HAP-1 (cell line): Measurements from ENCODE around the gene CYLD.

Experiments
- DNase-seq, 2 experiments: peaks; one replicate each; pipeline ENCODE4 v3.0.0-alpha.2; 2016 to 2020; ENCODE audit warnings: low spot score in 2 of 2
- H3K27me3 ChIP-seq: fragments of 250-450 bp; sonication (Bioruptor Pico); 2 replicates; pipeline ENCODE4 v1.5.1; 2020; ENCODE audit warnings: low read depth, mild to moderate bottlenecking, moderate library complexity
- H3K36me3 ChIP-seq: fragments of 250-450 bp; sonication (Bioruptor Pico); replicated peaks from 2 replicates; pipeline ENCODE4 v1.5.1; 2020; ENCODE audit warnings: mild to moderate bottlenecking
- H3K4me1 ChIP-seq: fragments of 250-450 bp; sonication (Bioruptor Pico); 2 replicates; pipeline ENCODE4 v1.5.1; 2020; ENCODE audit warnings: mild to moderate bottlenecking
- H3K4me3 ChIP-seq: fragments of 250-450 bp; sonication (Bioruptor Pico); 2 replicates; pipeline ENCODE4 v1.5.1; 2020; ENCODE audit warnings: mild to moderate bottlenecking, moderate library complexity
- H3K9me3 ChIP-seq: fragments of 250-450 bp; sonication (Bioruptor Pico); 2 replicates; pipeline ENCODE4 v1.5.1; 2020; ENCODE audit warnings: mild to moderate bottlenecking, moderate library complexity
- in situ Hi-C: fragments of 300-500 bp; cut with MboI; formaldehyde crosslinking; loops from 3 replicates; pipeline ENCODE4 v1.14.3; 2020; ENCODE audit warnings: low sequenced_read_pairs, inconsistent platforms, mixed read lengths

CYLD gene

GRCh38 chr16:50739031-50739430, 2.9 kb upstream of the CYLD start:
- H3K27me3 ChIP-seq, result peaks cover 12% of the 10 kb centered on the region; the same call in 1 of the 2 replicates
- in situ Hi-C loops, result no loop called here
- H3K9me3 ChIP-seq, result no peaks in the 10 kb centered on the region
- no peak overlapping the region for H3K4me3 ChIP-seq
- no peak for DNase-seq
- H3K36me3 ChIP-seq, result no peaks in the 10 kb centered on the region
- peaks cover 9% of the 10 kb centered on the region for H3K4me1 ChIP-seq

- H3K36me3 ChIP-seq, result peaks cover 3% of the 10 kb centered on the region; the same call in 1 of the 2 replicates
- in situ Hi-C loops, result no loop called here
Observed at GRCh38 chr16:50740736-50741135, 1.1 kb upstream of the CYLD start.

GRCh38 chr16:50741225-50741780, 583 bp upstream of the CYLD start:
- Histone ChIP-seq H3K9me3 (no peaks in the 10 kb centered on the region), H3K4me1 (peaks cover 15% of the 10 kb centered on the region), H3K4me3 (peak overlapping the region; percentile 58), H3K36me3 (peaks cover 3% of the 10 kb centered on the region; the same call in 1 of the 2 replicates), H3K27me3 (peaks cover 11% of the 10 kb centered on the region; the same call in 1 of the 2 replicates)
- DNase-seq, result no peak
- in situ Hi-C loops, result no loop called here

More at GRCh38 chr16:50740736-50741135, 1.1 kb upstream of the CYLD start:
- Histone ChIP-seq H3K4me3 (no peak overlapping the region), H3K4me1 (peaks cover 15% of the 10 kb centered on the region), H3K27me3 (peaks cover 12% of the 10 kb centered on the region; the same call in 1 of the 2 replicates), H3K9me3 (no peaks in the 10 kb centered on the region)
- DNase-seq, result no peak

GRCh38 chr16:50742576-50743200, 802 bp downstream of the CYLD start:
- DNase-seq, result peak in 1 of 2 experiments; percentile 27
- Histone ChIP-seq H3K9me3 (no peaks in the 10 kb centered on the region), H3K27me3 (0 out of 2 replicates have a peak, but pooled peaks cover 4% of the 10 kb centered on the region), H3K4me1 (peaks cover 15% of the 10 kb centered on the region), H3K4me3 (peak overlapping the region; percentile 58), H3K36me3 (peaks cover 3% of the 10 kb centered on the region; the same call in 1 of the 2 replicates)
- in situ Hi-C loops, result no loop called here

GRCh38 chr16:50743581-50744225, 1.8 kb downstream of the CYLD start:
- H3K27me3 ChIP-seq, result no peaks in the 10 kb centered on the region
- DNase-seq, result no peak
- no peaks in the 10 kb centered on the region for H3K9me3 ChIP-seq
- H3K36me3 ChIP-seq, result peaks cover 3% of the 10 kb centered on the region; the same call in 1 of the 2 replicates
- in situ Hi-C loops, result no loop called here
- H3K4me3 ChIP-seq, result no peak overlapping the region
- H3K4me1 ChIP-seq, result peaks cover 15% of the 10 kb centered on the region

GRCh38 chr16:50744881-50745280, 3.0 kb downstream of the CYLD start:
- H3K9me3 ChIP-seq, result no peaks in the 10 kb centered on the region
- H3K4me3 ChIP-seq, result no peak overlapping the region
- no peaks in the 10 kb centered on the region for H3K27me3 ChIP-seq
- in situ Hi-C loops, result no loop called here
- no peak for DNase-seq
- H3K36me3 ChIP-seq, result peaks cover 3% of the 10 kb centered on the region; the same call in 1 of the 2 replicates
- peaks cover 15% of the 10 kb centered on the region for H3K4me1 ChIP-seq

- Histone ChIP-seq H3K36me3 (peaks cover 3% of the 10 kb centered on the region; the same call in 1 of the 2 replicates), H3K4me3 (no peak overlapping the region), H3K27me3 (no peaks in the 10 kb centered on the region), H3K9me3 (no peaks in the 10 kb centered on the region), H3K4me1 (peaks cover 15% of the 10 kb centered on the region)
- in situ Hi-C loops, result no loop called here
- no peak for DNase-seq
Observed at GRCh38 chr16:50745940-50746339, 4.1 kb downstream of the CYLD start.

GRCh38 chr16:50747207-50747956, 5.5 kb downstream of the CYLD start:
- Histone ChIP-seq H3K4me1 (peaks cover 12% of the 10 kb centered on the region), H3K27me3 (no peaks in the 10 kb centered on the region), H3K9me3 (no peaks in the 10 kb centered on the region), H3K4me3 (no peak overlapping the region), H3K36me3 (peaks cover 3% of the 10 kb centered on the region; the same call in 1 of the 2 replicates)
- no peak for DNase-seq
- in situ Hi-C loops, result no loop called here

GRCh38 chr16:50751528-50751927, 9.6 kb downstream of the CYLD start:
- DNase-seq, result no peak
- Histone ChIP-seq H3K36me3 (no peaks in the 10 kb centered on the region; the same call in 1 of the 2 replicates), H3K9me3 (no peaks in the 10 kb centered on the region), H3K4me1 (no peaks in the 10 kb centered on the region), H3K4me3 (no peak overlapping the region), H3K27me3 (no peaks in the 10 kb centered on the region)
- in situ Hi-C loops, result no loop called here

- no peaks in the 10 kb centered on the region for H3K4me1 ChIP-seq
- DNase-seq, result no peak
- H3K36me3 ChIP-seq, result no peaks in the 10 kb centered on the region; the same call in 1 of the 2 replicates
- no peak overlapping the region for H3K4me3 ChIP-seq
- H3K9me3 ChIP-seq, result no peaks in the 10 kb centered on the region
- in situ Hi-C loops, result no loop called here
- no peaks in the 10 kb centered on the region for H3K27me3 ChIP-seq
Observed at GRCh38 chr16:50752471-50753235, 10.8 kb downstream of the CYLD start.

GRCh38 chr16:50756473-50756872, 14.6 kb downstream of the CYLD start:
- H3K27me3 ChIP-seq, result no peaks in the 10 kb centered on the region
- H3K4me3 ChIP-seq, result no peak overlapping the region
- in situ Hi-C loops, result no loop called here
- H3K4me1 ChIP-seq, result no peaks in the 10 kb centered on the region
- no peaks in the 10 kb centered on the region for H3K9me3 ChIP-seq
- no peaks in the 10 kb centered on the region; the same call in 1 of the 2 replicates for H3K36me3 ChIP-seq
- no peak for DNase-seq

- no peaks in the 10 kb centered on the region for H3K27me3 ChIP-seq
- in situ Hi-C loops, result no loop called here
- H3K4me3 ChIP-seq, result no peak overlapping the region
- H3K9me3 ChIP-seq, result peaks cover 8% of the 10 kb centered on the region
- H3K4me1 ChIP-seq, result peaks cover 12% of the 10 kb centered on the region
- H3K36me3 ChIP-seq, result peaks cover 3% of the 10 kb centered on the region
- DNase-seq, result no peak
Observed at GRCh38 chr16:50761267-50761666, 19.4 kb downstream of the CYLD start.

- in situ Hi-C loops, result no loop called here
- DNase-seq, result peak in 1 of 2 experiments; percentile 8
Observed at GRCh38 chr16:50762241-50762640, 20.4 kb downstream of the CYLD start.

More at GRCh38 chr16:50762241-50762640, 20.4 kb downstream of the CYLD start:
- Histone ChIP-seq H3K27me3 (no peaks in the 10 kb centered on the region), H3K4me3 (no peak overlapping the region), H3K4me1 (peaks cover 22% of the 10 kb centered on the region), H3K9me3 (peaks cover 11% of the 10 kb centered on the region), H3K36me3 (peaks cover 3% of the 10 kb centered on the region)
